ENCODE measurements around the gene BABAM1. TPM values are rescaled to one million over a fixed set of nuclear protein-coding genes. Genes with fewer than 3 reads are reported as not detected.
A peak's percentile ranks its signal among the peaks of the same experiment; 100 is the strongest.

Gene BABAM1
- total RNA-seq, 1 donor from 2014 or later = 92.2 TPM

- Mint-ChIP-seq H3K4me1 (peaks cover 4% of the 10 kb centered on the region), H3K27me3 (ENCODE audit: low read depth) (no peaks in the 10 kb centered on the region), H3K9me3 (no peaks in the 10 kb centered on the region), H3K27ac (no peak overlapping the region), H3K36me3 (peaks cover 11% of the 10 kb centered on the region), H3K4me3 (no peak overlapping the region)
- TF ChIP-seq CTCF (IDR thresholded peaks at IDR 0.05; ENCODE audit: unreplicated experiment) = no peak
- DNase-seq (ENCODE audit: low spot score in 2 of 2, unreplicated experiment in 2 of 2) = no peak
Measured at GRCh38 chr19:17227798-17228367, 39.4 kb upstream of the BABAM1 start.

GRCh38 chr19:17229890-17230289 lies 37.4 kb upstream of the BABAM1 start:
- TF ChIP-seq CTCF (IDR thresholded peaks at IDR 0.05; ENCODE audit: unreplicated experiment) = no peak
- Mint-ChIP-seq H3K4me1 (peaks cover 4% of the 10 kb centered on the region), H3K4me3 (no peak overlapping the region), H3K27me3 (ENCODE audit: low read depth) (no peaks in the 10 kb centered on the region), H3K9me3 (no peaks in the 10 kb centered on the region), H3K27ac (no peak overlapping the region), H3K36me3 (peaks cover 11% of the 10 kb centered on the region)
- no peak for DNase-seq (ENCODE audit: low spot score in 2 of 2, unreplicated experiment in 2 of 2)

- H3K36me3 Mint-ChIP-seq = peaks cover 10% of the 10 kb centered on the region
- H3K4me1 Mint-ChIP-seq = peaks cover 7% of the 10 kb centered on the region
- DNase-seq (ENCODE audit: low spot score in 2 of 2, unreplicated experiment in 2 of 2) = no peak
- no peaks in the 10 kb centered on the region for H3K9me3 Mint-ChIP-seq
- no peak overlapping the region for H3K4me3 Mint-ChIP-seq
- no peak for TF ChIP-seq CTCF (IDR thresholded peaks at IDR 0.05; ENCODE audit: unreplicated experiment)
- no peak overlapping the region for H3K27ac Mint-ChIP-seq
- no peaks in the 10 kb centered on the region for H3K27me3 Mint-ChIP-seq (ENCODE audit: low read depth)
Measured at GRCh38 chr19:17232258-17232657, 35.0 kb upstream of the BABAM1 start.

GRCh38 chr19:17234911-17235299 lies 32.3 kb upstream of the BABAM1 start:
- DNase-seq (ENCODE audit: low spot score in 2 of 2, unreplicated experiment in 2 of 2) = no peak
- TF ChIP-seq CTCF (IDR thresholded peaks at IDR 0.05; ENCODE audit: unreplicated experiment) = no peak
- Mint-ChIP-seq H3K36me3 (peaks cover 14% of the 10 kb centered on the region), H3K27me3 (ENCODE audit: low read depth) (no peaks in the 10 kb centered on the region), H3K27ac (no peak overlapping the region), H3K4me3 (peak overlapping the region; percentile 56), H3K9me3 (no peaks in the 10 kb centered on the region), H3K4me1 (peaks cover 11% of the 10 kb centered on the region)

- Mint-ChIP-seq H3K9me3 (no peaks in the 10 kb centered on the region), H3K4me1 (peaks cover 11% of the 10 kb centered on the region), H3K36me3 (peaks cover 14% of the 10 kb centered on the region), H3K27me3 (ENCODE audit: low read depth) (no peaks in the 10 kb centered on the region), H3K4me3 (peak overlapping the region; percentile 56), H3K27ac (no peak overlapping the region)
- peak; percentile 68 to 80 for DNase-seq (ENCODE audit: low spot score in 2 of 2, unreplicated experiment in 2 of 2)
- no peak for TF ChIP-seq CTCF (IDR thresholded peaks at IDR 0.05; ENCODE audit: unreplicated experiment)
Measured at GRCh38 chr19:17235300-17235970, 31.8 kb upstream of the BABAM1 start.
